ENCODE measurements around the gene CUBN. TPM values are rescaled to one million over a fixed set of nuclear protein-coding genes. Genes with fewer than 3 reads are reported as not detected.

The CUBN gene
- total and polyA plus RNA-seq, 2 of the 13 experiments (the other 11 are each of a cell fraction or from before 2014, with no cell fraction given), result 0.27 to 0.32 TPM

GRCh38 chr10:16890691-16891090, 238.9 kb downstream of the CUBN start:
- ChIA-PET POLR2A (no interaction called here), CTCF (ENCODE audit: low intra/inter-chr PET ratio, low total read pairs) (no interaction called here)
- no peak overlapping the region for H3K27ac ChIP-seq (ENCODE audit: extremely low read length, insufficient read depth, low read length)

DNA sequence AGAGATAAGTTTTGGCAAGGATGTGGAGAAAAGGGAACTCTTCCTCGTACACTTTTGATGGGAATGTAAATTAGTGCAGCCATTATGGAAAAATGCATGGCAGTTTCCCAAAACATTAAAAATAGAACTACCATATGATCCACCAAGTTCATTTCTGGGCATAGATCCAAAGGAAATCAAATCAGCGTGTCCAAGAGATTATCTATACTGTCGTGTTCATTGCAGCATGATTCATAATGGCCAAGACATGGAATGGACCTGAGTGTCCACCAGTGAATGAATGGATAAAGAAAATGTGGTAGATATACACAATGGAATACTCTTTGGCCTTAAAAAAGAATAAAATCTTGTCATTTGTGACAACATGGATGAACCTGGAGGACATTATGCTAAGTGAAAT, 242.0 kb downstream of the CUBN start:
- intact Hi-C loops (cut with micrococcal nuclease; ENCODE audit: unreplicated experiment) (no loop called here), in situ Hi-C loops (cut with HindIII; ENCODE audit: extremely low pct_ligation_motif_present, low pct_unique_long_range_greater_than_20kb) (no loop called here)
- no peak overlapping the region for H3K27ac ChIP-seq (ENCODE audit: extremely low read length, insufficient read depth, low read length)
- TF ChIP-seq ZEB1 (IDR thresholded peaks at IDR 0.05; ENCODE audit: insufficient replicate concordance, low read depth) (no peak), KLF15 (CRISPR knock-in tag; IDR thresholded peaks at IDR 0.05; ENCODE audit: borderline replicate concordance) (no peak), ZNF263 (CRISPR knock-in tag; IDR thresholded peaks at IDR 0.05) (no peak)
- TF ChIP-seq, protein P1, sequence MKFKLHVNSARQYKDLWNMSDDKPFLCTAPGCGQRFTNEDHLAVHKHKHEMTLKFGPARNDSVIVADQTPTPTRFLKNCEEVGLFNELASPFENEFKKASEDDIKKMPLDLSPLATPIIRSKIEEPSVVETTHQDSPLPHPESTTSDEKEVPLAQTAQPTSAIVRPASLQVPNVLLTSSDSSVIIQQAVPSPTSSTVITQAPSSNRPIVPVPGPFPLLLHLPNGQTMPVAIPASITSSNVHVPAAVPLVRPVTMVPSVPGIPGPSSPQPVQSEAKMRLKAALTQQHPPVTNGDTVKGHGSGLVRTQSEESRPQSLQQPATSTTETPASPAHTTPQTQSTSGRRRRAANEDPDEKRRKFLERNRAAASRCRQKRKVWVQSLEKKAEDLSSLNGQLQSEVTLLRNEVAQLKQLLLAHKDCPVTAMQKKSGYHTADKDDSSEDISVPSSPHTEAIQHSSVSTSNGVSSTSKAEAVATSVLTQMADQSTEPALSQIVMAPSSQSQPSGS (CRISPR knock-in tag; IDR thresholded peaks at IDR 0.05), result no peak
- H3K36me3 ChIP-seq (replicated peaks in 1 of 2; ENCODE audit: control insufficient read depth in 1 of 2, insufficient read depth in 2 of 2, low read length in 2 of 2), result no peaks in the 10 kb centered on the region
- FAIRE-seq, result no peak
- H3K27me3 ChIP-seq (ENCODE audit: control insufficient read depth in 1 of 2, insufficient read depth in 2 of 2, low read length in 2 of 2), result no peaks in the 10 kb centered on the region
- BruUV-seq (replicated peaks), result no TSS peak
- H4K20me1 ChIP-seq (ENCODE audit: insufficient read depth, low read length), result no peaks in the 10 kb centered on the region
- WGBS (ENCODE audit: low lambda C conversion rate), result 59% methylated on average over 3 of the region's 3 CpGs
- H3K9me3 ChIP-seq (ENCODE audit: low read length), result no peaks in the 10 kb centered on the region
- no peak for ATAC-seq
- DNase-seq (ENCODE audit: low spot score), result no peak
- ChIA-PET POLR2A (no interaction called here), CTCF (ENCODE audit: low intra/inter-chr PET ratio, low total read pairs) (no interaction called here)
- no peak overlapping the region for H3K9ac ChIP-seq (ENCODE audit: insufficient read depth, low read depth, low read length)
- no peak overlapping the region for H3K4me3 ChIP-seq (replicated peaks in 1 of 3; ENCODE audit: insufficient read depth in 1 of 3, low read depth in 2 of 3, low read length in 3 of 3)
- H3K4me2 ChIP-seq (ENCODE audit: low read depth, low read length), result no peak overlapping the region
- no peak overlapping the region for H2AFZ ChIP-seq (ENCODE audit: low read length)
- H3K4me1 ChIP-seq (ENCODE audit: insufficient read depth, low read length), result no peaks in the 10 kb centered on the region
- no peaks in the 10 kb centered on the region for H3K79me2 ChIP-seq (ENCODE audit: insufficient read depth, low read length)

More at GRCh38 chr10:16890691-16891090, 238.9 kb downstream of the CUBN start:
- Histone ChIP-seq H3K9ac (ENCODE audit: insufficient read depth, low read depth, low read length) (no peak overlapping the region), H3K4me2 (ENCODE audit: low read depth, low read length) (no peak overlapping the region), H3K9me3 (ENCODE audit: low read length) (no peaks in the 10 kb centered on the region), H4K20me1 (ENCODE audit: insufficient read depth, low read length) (no peaks in the 10 kb centered on the region), H2AFZ (ENCODE audit: low read length) (no peak overlapping the region), H3K27me3 (ENCODE audit: control insufficient read depth in 1 of 2, insufficient read depth in 2 of 2, low read length in 2 of 2) (no peaks in the 10 kb centered on the region), H3K36me3 (replicated peaks in 1 of 2; ENCODE audit: control insufficient read depth in 1 of 2, insufficient read depth in 2 of 2, low read length in 2 of 2) (no peaks in the 10 kb centered on the region), H3K4me1 (ENCODE audit: insufficient read depth, low read length) (no peaks in the 10 kb centered on the region), H3K4me3 (replicated peaks in 1 of 3; ENCODE audit: insufficient read depth in 1 of 3, low read depth in 2 of 3, low read length in 3 of 3) (no peak overlapping the region), H3K79me2 (ENCODE audit: insufficient read depth, low read length) (no peaks in the 10 kb centered on the region)
- ATAC-seq (no peak), FAIRE-seq (no peak), DNase-seq (ENCODE audit: low spot score) (no peak)
- no TSS peak for BruUV-seq (replicated peaks)
- intact Hi-C loops (cut with micrococcal nuclease; ENCODE audit: unreplicated experiment), result loop anchor here (1.0 kb wide), 2 partner anchors 359 to 367 kb away; no protein-coding TSS in a partner anchor
- in situ Hi-C loops (cut with HindIII; ENCODE audit: extremely low pct_ligation_motif_present, low pct_unique_long_range_greater_than_20kb), result loop anchor here (10.0 kb wide), 1 partner anchor 364 kb away; no protein-coding TSS in a partner anchor
- WGBS (ENCODE audit: low lambda C conversion rate), result 73% methylated on average over 6 of the region's 6 CpGs
- TF ChIP-seq PCBP1 (IDR thresholded peaks at IDR 0.05; ENCODE audit: borderline replicate concordance, low read depth, low read length) (no peak), ZNF574 (CRISPR knock-in tag; IDR thresholded peaks at IDR 0.05) (no peak)
